C4-2B (cell line): ENCODE measurements around the gene FUT7.

Experiments used
- H3K27ac ChIP-seq: fragments of 450-650 bp; 2 replicates; pipeline ENCODE4 v1.5.1; 2017
- ZFX ChIP-seq: fragments of 450-650 bp; IDR thresholded peaks from 2 replicates; pipeline ENCODE4 v1.6.1; 2017
- TF ChIP-seq, protein P1 (sequence below): fragments of 450-650 bp; conservative IDR thresholded peaks from 2 replicates; pipeline ENCODE4 v1.5.1; 2017; ENCODE audit warnings: mild to moderate bottlenecking

Gene FUT7

DNA sequence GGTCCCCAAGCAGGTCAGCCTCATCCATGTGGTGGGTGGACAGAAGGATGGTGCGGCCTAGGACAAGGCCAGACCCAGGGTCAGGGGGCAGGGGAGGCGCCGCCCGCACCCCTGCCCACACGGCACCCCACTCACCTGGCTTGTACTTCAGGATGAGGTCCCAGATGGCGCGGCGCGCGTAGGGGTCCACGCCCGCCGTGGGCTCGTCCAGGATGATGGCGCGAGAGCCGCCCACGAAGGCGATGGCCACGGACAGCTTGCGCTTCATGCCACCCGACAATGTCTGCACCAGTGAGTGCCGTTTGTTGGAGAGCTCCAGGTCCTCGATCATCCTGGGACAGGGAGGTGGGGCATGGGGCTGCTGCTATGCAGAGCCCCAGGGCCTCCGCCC is 16.4 kb downstream of the FUT7 start:
- no peak overlapping the region for H3K27ac ChIP-seq
- TF ChIP-seq ZFX, result no peak
- TF ChIP-seq, protein P1, sequence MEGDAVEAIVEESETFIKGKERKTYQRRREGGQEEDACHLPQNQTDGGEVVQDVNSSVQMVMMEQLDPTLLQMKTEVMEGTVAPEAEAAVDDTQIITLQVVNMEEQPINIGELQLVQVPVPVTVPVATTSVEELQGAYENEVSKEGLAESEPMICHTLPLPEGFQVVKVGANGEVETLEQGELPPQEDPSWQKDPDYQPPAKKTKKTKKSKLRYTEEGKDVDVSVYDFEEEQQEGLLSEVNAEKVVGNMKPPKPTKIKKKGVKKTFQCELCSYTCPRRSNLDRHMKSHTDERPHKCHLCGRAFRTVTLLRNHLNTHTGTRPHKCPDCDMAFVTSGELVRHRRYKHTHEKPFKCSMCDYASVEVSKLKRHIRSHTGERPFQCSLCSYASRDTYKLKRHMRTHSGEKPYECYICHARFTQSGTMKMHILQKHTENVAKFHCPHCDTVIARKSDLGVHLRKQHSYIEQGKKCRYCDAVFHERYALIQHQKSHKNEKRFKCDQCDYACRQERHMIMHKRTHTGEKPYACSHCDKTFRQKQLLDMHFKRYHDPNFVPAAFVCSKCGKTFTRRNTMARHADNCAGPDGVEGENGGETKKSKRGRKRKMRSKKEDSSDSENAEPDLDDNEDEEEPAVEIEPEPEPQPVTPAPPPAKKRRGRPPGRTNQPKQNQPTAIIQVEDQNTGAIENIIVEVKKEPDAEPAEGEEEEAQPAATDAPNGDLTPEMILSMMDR, result no peak

DNA sequence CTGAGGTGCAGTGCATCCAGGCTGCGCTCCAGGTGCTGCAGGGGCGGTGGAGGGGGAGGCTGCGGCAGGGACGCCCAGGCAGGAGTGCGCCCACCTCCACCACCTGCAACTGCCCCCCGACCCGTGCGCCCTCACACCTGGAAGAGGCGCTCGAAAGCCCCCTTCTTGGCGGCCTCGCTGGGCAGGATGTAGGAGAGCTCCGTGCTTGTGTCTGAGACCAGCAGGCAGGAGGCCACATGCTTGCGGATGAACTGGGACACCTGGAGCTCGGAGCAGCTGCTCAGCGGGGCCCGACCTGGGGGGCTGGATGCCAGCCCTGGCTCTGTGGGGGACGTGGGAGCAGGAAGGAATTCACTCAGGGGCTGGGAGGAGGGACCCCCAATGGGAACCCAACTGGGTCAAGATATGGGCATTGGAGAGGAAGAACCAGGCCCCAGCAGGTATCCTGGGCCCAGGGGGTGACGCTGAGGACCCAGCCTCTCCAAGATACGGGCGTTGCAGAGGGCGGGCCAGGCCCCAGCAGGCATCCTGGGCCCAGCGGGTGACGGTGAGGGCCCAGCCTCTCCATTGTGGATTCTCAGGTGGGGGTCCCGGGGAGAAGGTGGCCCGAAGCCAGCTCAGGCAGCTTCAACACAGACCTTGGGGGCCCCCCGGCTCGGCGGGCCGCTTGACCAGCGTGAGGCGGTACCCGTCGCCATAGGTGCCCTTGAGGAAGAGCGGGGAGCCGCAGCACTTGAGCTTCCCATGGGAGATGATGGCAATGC is 16.9 kb downstream of the FUT7 start:
- TF ChIP-seq, protein P1, result no peak
- TF ChIP-seq ZFX, result no peak
- no peak overlapping the region for H3K27ac ChIP-seq

DNA sequence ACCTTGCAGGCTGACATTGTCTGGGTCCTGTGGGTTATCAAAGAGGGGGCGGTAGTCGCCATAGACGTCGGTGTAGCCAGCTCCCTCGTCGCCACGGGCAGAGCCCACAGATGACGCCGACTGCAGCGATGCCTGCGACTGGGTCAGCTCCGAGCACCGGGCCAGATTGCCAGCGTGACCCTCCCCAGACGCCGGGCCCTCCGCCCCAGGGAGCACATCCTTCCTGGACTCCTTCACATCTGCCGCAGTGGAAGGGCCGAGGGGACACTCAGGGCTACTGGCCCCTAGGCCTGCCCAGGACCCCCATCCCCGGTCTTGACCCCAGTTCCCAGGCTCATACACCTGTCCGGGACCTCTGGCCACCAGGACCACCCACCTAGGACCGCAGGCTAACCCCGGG is 17.7 kb downstream of the FUT7 start:
- TF ChIP-seq ZFX, result no peak
- TF ChIP-seq, protein P1, result no peak
- no peak overlapping the region for H3K27ac ChIP-seq

DNA sequence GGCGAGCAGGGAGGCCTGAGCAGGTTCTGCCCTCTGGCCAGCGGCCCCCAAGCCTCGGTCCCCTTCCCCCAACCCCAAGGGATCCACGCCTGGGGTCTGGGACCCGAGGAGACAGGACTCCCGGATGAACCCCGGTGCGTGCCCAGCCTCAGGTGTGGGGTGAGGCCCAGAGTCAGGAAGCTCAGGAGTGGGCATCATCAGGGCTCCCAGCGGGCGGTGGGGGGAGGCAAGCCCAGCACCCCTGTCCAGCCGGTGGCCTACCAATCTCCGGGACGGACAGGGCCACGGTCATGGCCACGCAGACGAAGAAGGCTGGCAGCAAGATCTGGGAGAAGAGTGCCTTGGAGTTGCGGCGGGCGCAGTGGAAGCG is 18.3 kb downstream of the FUT7 start:
- H3K27ac ChIP-seq, result no peak overlapping the region
- TF ChIP-seq, protein P1, result no peak
- TF ChIP-seq ZFX, result no peak

DNA sequence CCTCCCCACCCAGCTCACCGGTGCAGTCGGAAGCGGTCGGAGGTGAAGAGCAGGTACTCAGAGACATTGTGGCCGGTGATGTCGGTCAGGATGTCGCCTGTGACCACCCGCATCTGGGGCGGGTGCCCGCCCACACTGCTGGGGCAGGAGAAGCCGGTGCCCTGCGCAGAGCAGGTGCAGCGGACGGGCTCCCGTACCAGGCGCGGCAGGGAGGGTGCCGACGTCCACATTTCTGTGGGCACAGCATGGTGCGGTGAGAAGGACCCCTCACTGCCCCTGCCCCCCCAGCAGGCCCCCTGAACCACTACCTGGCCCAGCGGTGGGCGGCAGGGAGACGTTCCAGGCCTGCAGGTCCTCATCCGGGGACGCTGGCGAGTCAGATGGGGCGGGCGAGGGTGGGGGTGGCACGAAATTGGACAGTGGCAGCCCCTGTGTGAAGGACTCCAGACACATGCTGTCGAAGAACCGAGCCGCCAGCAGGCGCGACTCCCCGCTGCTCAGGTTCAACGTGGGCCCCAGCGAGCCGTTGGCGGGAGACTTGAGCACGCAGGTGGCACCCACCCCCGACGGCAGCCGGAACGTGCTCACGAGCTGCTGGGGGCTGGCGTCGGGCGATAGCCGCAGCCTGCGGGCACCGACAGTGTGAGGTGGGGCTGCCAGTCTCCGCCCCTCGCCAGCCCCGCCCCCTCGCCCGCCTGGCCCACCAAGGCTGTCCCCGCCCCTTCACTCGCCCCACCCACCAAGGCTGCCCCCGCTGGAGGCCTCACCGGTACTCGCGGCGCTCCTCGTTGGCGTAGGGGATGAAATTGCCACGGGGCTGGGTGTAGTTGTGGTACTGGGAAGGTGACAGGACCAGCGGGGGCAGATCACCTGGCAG is 19.0 kb downstream of the FUT7 start:
- TF ChIP-seq, protein P1, result no peak
- no peak for TF ChIP-seq ZFX
- no peak overlapping the region for H3K27ac ChIP-seq

DNA sequence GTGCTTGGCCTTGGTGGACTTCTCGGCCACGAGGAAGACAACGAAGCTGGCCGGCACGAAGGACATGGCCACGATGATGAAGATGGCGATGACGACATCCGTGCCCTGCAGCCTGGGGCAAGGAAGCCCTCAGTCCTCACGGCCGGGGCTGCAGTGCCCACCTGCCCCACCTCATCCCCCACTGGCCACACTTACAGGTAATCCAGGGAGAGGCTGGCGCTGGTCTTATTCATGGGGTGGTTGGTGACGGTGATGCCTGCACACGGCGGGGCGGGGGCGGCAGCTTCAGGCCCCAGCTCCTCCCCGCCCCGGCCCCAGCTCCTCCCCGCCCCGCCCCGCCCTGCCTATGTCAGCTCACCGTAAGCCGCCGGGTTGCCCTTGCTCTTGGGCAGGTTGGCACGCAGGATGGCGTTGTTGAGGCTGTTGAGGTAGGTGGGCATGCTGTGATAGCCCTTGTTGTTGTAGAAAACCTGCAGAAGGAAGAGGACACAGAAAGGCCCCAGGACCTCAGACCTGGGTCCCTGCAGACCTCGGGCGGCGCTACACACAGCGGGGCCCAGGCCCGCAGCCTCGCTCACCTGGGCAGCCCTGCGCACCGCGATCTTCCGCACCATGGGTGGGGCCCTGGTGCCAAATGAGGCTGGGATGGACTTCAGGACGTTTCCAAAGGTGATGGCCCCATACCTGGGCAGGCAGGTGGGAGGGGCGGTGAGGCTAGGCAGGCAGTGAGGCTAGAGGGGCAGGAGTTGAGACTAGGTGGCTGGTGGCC is 19.8 kb downstream of the FUT7 start:
- TF ChIP-seq ZFX, result no peak
- TF ChIP-seq, protein P1, result no peak
- no peak overlapping the region for H3K27ac ChIP-seq

DNA sequence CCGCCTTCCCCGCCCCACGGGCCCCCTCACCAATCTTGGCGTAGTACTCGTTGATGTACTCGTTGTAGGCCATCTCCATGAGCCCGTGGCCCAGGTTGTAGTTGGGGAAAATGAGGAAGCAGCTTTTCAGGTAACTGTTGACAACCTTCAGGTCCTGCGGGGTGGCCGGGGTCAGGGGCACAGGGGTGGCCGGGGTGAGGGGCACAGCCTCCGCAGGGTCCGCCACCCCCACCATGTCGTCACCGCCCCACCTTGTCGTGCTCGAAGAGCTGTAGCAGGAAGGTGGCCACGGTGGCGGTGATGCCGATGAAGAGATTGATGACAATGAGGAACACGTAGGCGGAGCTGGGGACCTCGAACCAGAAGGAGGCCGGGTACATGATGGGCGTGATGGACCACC is 20.7 kb downstream of the FUT7 start:
- no peak for TF ChIP-seq ZFX
- TF ChIP-seq, protein P1, result no peak
- H3K27ac ChIP-seq, result no peak overlapping the region
